NCI-H2029 treated with DMSO at 0.1 percent for 48 hours (cell line): ENCODE measurements around the gene DYNLL2.
A peak's percentile ranks its signal among the peaks of the same experiment; 100 is the strongest.
"Not testable (repeated sequence)": the region's sequence is repeated elsewhere in the genome, so short reads cannot be mapped to it uniquely, and the experiment has no call there.

Experiments used
- DNase-seq: peaks from one replicate; lab custom pipeline; 2025; lab: John Stamatoyannopoulos, UW

DYNLL2 gene

DNA sequence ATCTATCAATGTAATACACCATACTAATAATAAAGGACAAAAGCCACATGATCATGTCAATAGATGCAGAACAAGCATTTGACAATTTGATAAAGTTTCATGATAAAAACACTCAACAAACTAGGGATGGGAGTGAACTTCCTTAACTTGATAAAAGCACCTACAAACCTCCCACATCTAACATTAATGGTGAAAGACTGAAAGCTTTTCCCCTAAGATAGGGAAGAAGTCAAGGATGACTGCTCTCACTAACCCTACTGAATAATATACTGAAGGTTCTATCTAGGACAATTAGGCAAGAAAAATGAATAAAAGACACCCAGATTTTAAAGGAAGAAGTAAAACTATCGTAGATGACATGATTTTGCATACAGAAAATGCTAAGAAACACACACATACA lies 10.4 kb upstream of the DYNLL2 start:
- no peak for DNase-seq

- not testable (repeated sequence) for DNase-seq
These were observed 10.0 kb upstream of the DYNLL2 start for GRCh38 chr17:58073266-58073665.

DNA sequence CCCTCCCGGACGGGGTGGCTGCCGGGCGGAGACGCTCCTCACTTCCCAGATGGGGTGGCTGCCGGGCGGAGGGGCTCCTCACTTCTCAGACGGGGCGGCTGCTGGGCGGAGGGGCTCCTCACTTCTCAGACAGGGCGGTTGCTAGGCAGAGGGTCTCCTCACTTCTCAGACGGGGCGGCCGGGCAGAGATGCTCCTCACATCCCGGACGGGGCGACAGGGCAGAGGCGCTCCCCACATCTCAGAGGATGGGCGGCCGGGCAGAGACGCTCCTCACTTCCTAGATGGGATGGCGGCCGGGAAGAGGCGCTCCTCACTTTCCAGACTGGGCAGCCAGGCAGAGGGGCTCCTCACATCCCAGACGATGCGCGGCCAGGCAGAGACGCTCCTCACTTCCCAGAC lies 8.8 kb upstream of the DYNLL2 start:
- DNase-seq = not testable (repeated sequence)

DNA sequence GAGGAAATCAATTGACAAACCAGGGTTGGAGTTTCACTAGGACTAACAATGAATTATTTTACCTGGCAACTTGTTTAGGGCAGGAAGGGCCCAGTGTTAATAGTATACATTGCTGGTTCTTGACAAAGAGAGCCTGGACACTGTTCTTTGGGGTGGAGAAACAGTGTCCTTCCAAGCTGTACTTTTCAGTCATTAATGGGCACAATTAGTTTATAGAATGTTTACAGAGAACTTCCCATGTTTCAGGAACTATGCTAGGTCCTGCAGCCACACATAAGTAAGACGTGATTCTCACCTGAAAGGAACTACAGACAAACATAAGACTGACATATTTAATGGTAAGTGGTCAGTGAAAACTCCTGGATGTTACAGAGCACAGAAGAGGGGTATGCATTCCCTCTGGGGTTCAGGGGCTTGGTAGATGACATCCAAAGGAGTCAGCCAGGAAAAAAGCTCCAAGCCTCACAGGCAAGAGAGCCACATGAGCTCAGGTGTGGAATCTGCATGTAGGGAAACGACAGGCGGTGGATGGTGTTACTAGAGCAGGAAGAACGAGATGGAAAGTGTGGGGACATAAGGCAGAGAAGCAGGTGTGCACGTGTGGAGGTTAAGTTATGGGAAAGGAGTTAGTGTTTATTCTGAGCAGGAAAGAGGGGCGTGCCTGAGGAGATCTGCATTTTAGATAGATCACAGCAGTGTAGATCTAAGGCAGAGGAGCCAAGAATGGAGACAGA lies 3.8 kb upstream of the DYNLL2 start:
- no peak for DNase-seq

- DNase-seq = no peak
These were observed 1.4 kb upstream of the DYNLL2 start for GRCh38 chr17:58081646-58082340.

DNA sequence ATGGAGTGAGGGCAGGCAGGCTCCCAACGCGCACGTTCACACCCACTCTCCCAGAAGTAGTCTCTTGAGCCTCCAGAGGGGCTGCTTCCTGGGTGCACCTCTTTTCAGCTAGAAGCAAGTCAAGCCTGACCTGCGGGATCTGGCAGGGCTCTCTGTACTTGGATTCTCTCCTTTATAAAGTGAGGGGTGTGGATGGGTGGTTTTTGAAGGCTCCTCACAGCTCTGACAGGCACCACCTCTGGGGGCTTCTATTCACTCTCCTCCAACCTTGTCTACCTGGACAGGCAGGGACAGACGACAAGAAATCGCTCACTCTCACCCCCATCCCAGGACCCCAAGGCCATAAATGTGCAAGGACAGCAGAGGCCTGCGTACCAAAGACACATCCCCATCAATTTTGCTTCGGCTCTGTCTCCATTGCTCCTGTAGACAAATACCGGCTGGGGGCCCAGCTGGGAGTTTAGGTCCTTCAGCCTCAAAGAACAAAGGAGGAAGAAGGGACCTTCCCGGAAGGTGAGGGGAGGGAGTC lies 814 bp upstream of the DYNLL2 start:
- no peak for DNase-seq

DNA sequence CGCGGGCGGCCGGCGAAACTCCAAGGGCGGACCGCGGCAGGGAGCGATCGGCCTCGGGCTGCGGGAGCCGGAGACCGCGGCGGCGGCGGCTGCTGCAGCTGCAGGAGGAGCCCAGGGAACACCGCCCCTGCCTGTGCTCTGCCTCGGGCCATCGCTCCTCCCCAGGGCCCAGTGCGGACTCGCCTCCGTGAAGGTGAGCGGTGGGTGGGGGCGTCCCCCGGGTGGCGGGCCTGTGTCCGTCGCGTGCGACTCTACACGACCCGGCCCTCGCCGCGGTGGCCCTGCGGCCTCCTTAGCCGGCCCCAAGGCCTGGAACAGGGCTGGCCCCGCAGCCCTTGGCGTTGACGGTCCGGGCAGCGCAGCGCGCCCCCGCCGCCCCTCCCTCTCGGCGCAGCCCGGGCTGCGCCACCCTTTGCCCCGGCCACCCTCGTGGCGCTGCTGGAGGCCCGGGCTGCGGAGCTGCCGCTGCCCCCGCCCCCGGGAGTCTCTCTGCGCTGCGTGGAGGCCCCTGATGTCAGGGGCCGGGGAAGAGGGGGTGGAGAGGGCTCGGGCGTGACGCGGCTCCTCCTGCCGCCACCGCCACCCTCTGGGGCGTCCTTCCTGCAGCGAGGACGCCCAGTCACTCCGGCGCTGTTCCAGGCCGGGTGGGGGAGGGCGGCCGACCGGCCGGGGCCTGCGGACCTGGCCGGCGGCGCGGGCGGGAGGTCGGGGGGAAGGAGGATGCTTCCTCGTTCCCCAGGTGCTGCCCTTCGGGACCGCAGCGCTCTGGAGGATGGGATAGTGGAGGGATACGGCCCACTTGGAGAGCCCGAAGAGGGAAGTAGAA lies 485 bp downstream of the DYNLL2 start:
- no peak for DNase-seq

GRCh38 chr17:58084317-58084981 lies 1.2 kb downstream of the DYNLL2 start:
- peak; percentile 7 for DNase-seq

- DNase-seq = no peak
These were observed 2.0 kb downstream of the DYNLL2 start for GRCh38 chr17:58085039-58085715.

DNA sequence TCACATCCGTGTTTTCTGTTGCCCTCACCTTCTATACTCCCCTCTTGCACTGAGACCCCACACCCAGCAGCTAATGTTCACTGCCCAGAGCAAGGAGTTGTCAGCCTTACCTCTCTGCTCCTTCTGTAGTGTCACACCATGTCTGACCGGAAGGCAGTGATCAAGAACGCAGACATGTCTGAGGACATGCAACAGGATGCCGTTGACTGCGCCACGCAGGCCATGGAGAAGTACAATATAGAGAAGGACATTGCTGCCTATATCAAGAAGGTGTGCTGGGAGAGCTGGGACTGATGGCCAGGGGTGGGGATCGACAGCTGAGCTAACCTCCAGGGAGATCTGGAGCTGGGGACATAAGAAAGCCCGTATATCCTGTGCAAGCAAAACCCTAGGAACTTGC lies 3.7 kb downstream of the DYNLL2 start:
- DNase-seq = no peak

DNA sequence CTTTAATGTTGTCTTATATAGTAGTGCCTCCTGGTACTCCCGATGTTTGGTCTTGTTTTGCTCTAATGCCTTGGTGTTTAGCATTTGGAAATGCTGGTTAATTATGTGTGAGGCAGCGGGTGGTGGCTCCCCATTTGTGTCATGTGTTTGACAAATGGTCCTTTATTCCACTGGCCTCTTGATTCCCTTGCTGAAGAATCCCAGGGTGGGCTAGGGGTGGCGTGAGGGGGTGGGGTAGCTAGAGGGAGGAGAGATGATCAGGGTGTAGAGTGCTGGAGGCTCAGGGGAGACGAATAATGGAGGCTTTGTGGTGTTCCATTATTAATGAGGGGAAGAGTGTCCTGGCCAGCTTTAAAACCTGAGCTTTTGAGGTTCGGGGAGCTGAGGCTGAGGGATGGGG lies 5.4 kb downstream of the DYNLL2 start:
- DNase-seq = no peak

GRCh38 chr17:58089111-58089510 lies 5.9 kb downstream of the DYNLL2 start:
- DNase-seq = no peak

GRCh38 chr17:58091024-58091567 lies 7.9 kb downstream of the DYNLL2 start:
- no peak for DNase-seq

GRCh38 chr17:58092101-58092796 lies 9.0 kb downstream of the DYNLL2 start:
- DNase-seq = no peak

DNA sequence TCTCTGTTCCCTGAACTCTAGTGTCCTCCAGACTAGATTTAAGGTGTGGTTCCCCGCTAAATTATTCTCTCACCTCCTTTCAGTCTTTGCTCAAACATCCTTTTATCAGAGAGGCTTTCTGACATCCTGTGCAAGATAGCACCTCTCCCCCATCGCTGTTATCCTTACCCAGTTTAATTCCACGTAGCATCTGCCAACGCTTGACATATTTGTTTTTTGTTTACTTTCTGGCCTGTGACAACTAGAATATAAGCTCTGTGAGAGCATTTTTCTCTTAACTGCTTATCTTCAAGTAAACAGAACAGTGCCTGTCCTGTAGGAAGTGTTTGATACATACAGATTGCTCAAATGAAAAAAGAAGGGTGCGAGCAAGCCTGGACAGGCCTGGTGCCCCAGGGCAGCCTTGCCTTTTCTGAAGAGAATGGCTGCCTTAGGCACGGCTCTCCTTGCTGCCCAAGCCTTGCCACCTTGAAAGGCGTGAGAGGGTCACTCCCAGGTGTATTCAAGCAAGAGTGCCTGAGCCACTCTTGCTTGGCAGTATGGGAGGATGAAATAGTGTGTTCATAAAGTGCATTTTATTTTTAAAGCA lies 9.7 kb downstream of the DYNLL2 start:
- no peak for DNase-seq

GRCh38 chr17:58094118-58094517 lies 10.9 kb downstream of the DYNLL2 start:
- no peak for DNase-seq

DNA sequence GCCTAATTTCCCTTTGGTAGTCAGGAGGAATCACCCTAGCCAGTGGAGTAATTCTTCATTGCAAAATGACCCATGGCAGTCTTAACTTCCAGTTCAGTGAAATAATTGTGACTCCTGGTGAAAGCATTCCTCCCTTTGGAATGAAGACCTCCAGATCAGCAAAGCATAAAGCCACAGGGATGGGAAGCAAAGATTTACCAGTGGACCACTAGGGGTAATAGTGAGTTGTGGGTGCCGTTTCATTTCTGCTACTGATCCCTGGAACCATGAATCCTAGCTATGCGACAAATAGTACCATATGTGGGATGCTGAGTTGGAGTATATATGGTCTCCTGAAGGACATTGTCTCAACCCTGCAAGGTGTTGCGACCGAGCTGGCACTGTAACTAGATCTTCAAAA lies 13.7 kb downstream of the DYNLL2 start:
- no peak for DNase-seq

DNA sequence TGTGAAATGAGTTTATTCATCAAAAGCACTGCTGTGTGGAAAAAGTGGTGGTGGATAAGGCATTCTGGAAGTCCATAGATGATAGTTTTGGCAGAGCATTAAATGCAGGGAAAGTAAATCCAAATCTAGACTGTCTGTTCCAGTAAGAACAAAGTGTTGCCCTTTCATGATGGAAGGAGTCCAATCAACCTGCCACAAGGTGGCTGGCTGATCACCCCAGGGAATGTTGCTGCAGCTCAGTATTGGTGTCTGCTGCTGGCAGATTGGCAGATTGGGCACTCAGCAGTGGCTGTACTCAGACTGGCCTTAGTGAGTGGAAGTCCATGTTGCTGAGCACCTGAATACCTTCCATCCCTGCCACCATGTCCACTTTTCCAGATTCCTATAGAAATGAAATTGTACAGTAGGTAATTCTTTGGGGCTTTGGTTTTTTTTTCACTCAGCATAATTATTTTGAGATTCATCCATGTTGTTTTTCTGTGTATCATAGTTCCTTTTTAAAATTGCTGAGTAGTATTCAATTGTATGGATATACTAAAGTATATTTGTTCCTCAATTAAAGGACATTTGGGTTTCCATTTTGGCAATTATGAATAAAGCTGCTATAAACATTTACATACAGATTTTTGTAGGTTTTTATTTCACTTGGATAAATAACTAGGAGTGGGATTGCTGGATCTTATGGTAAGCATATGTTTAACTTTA lies 14.3 kb downstream of the DYNLL2 start:
- DNase-seq = no peak

GRCh38 chr17:58100506-58100905 lies 17.3 kb downstream of the DYNLL2 start:
- no peak for DNase-seq
